ENCODE results near the gene TRIM14.

The TRIM14 gene

GRCh38 chr9:98064623-98065392, 54.2 kb downstream of the TRIM14 start:
- H3K9ac ChIP-seq (ENCODE audit: low read depth, low read length): no peak overlapping the region
- no peaks in the 10 kb centered on the region for H3K4me1 ChIP-seq (ENCODE audit: insufficient read depth, low read length)
- H3K27me3 ChIP-seq (ENCODE audit: insufficient read depth, low read length): no peaks in the 10 kb centered on the region
- peak overlapping the region; percentile 35; the same call in 1 of the 2 replicates for H3K27ac ChIP-seq (ENCODE audit: low read depth, low read length)
- no peaks in the 10 kb centered on the region for H3K9me3 ChIP-seq (ENCODE audit: insufficient read depth, low read depth, low read length)
- peaks cover 42% of the 10 kb centered on the region for H3K36me3 ChIP-seq (ENCODE audit: insufficient read depth, low read length)
- 91% methylated on average over 8 of the region's 8 CpGs for WGBS
- H3K4me3 ChIP-seq (ENCODE audit: low read length): no peak overlapping the region

- H3K4me1 ChIP-seq (ENCODE audit: insufficient read depth, low read length): 0 out of 2 replicates have a peak, but pooled peaks cover 3% of the 10 kb centered on the region
- H3K9me3 ChIP-seq (ENCODE audit: insufficient read depth, low read depth, low read length): no peaks in the 10 kb centered on the region
- H3K9ac ChIP-seq (ENCODE audit: low read depth, low read length): no peak overlapping the region
- WGBS: 96% methylated on average over 3 of the region's 3 CpGs
- H3K4me3 ChIP-seq (ENCODE audit: low read length): no peak overlapping the region
- H3K36me3 ChIP-seq (ENCODE audit: insufficient read depth, low read length): peaks cover 42% of the 10 kb centered on the region
- H3K27ac ChIP-seq (ENCODE audit: low read depth, low read length): no peak overlapping the region
- H3K27me3 ChIP-seq (ENCODE audit: insufficient read depth, low read length): peaks cover 3% of the 10 kb centered on the region; the same call in 1 of the 2 replicates
Measured at GRCh38 chr9:98062161-98062560, 56.9 kb downstream of the TRIM14 start.

GRCh38 chr9:98057138-98057799, 61.8 kb downstream of the TRIM14 start:
- Histone ChIP-seq H3K9me3 (ENCODE audit: insufficient read depth, low read depth, low read length) (no peaks in the 10 kb centered on the region), H3K4me1 (ENCODE audit: insufficient read depth, low read length) (0 out of 2 replicates have a peak, but pooled peaks cover 3% of the 10 kb centered on the region), H3K36me3 (ENCODE audit: insufficient read depth, low read length) (peaks cover 12% of the 10 kb centered on the region), H3K4me3 (ENCODE audit: low read length) (peak overlapping the region; percentile 92), H3K27ac (ENCODE audit: low read depth, low read length) (no peak overlapping the region; the same call in 1 of the 2 replicates), H3K27me3 (ENCODE audit: insufficient read depth, low read length) (peaks cover 6% of the 10 kb centered on the region; the same call in 1 of the 2 replicates), H3K9ac (ENCODE audit: low read depth, low read length) (peak overlapping the region; percentile 87)
- WGBS: 15% methylated on average over 14 of the region's 14 CpGs

GRCh38 chr9:98056269-98057137, 62.5 kb downstream of the TRIM14 start, which contains the start of gene NANS:
Gene NANS, plus strand, starts transcription at chr9:98056732. Its CDS starts 77 bp downstream, at chr9:98056809.
- WGBS: 2% methylated on average over 80 of the region's 80 CpGs

GRCh38 chr9:98054376-98054951, 64.6 kb downstream of the TRIM14 start:
- WGBS: 91% methylated on average over 6 of the region's 7 CpGs
- H3K9ac ChIP-seq (ENCODE audit: low read depth, low read length): no peak overlapping the region
- H3K27me3 ChIP-seq (ENCODE audit: insufficient read depth, low read length): peaks cover 9% of the 10 kb centered on the region; the same call in 1 of the 2 replicates
- no peak overlapping the region for H3K27ac ChIP-seq (ENCODE audit: low read depth, low read length)
- no peaks in the 10 kb centered on the region for H3K9me3 ChIP-seq (ENCODE audit: insufficient read depth, low read depth, low read length)
- H3K36me3 ChIP-seq (ENCODE audit: insufficient read depth, low read length): no peaks in the 10 kb centered on the region
- 0 out of 2 replicates have a peak, but pooled peaks cover 3% of the 10 kb centered on the region for H3K4me1 ChIP-seq (ENCODE audit: insufficient read depth, low read length)
- H3K4me3 ChIP-seq (ENCODE audit: low read length): no peak overlapping the region

More at GRCh38 chr9:98056269-98057137, 62.5 kb downstream of the TRIM14 start, which contains the start of gene NANS:
- no peaks in the 10 kb centered on the region for H3K9me3 ChIP-seq (ENCODE audit: insufficient read depth, low read depth, low read length)
- peaks cover 6% of the 10 kb centered on the region for H3K36me3 ChIP-seq (ENCODE audit: insufficient read depth, low read length)
- H3K9ac ChIP-seq (ENCODE audit: low read depth, low read length): peak within 1 kb of the TSS; percentile 87
- 0 out of 2 replicates have a peak, but pooled peaks cover 3% of the 10 kb centered on the region for H3K4me1 ChIP-seq (ENCODE audit: insufficient read depth, low read length)
- H3K27me3 ChIP-seq (ENCODE audit: insufficient read depth, low read length): peaks cover 9% of the 10 kb centered on the region; the same call in 1 of the 2 replicates
- H3K4me3 ChIP-seq (ENCODE audit: low read length): peak within 1 kb of the TSS; percentile 92
- peak within 1 kb of the TSS; percentile 71; the same call in 1 of the 2 replicates for H3K27ac ChIP-seq (ENCODE audit: low read depth, low read length)

- WGBS: 95% methylated on average over 4 of the region's 4 CpGs
- no peak overlapping the region for H3K9ac ChIP-seq (ENCODE audit: low read depth, low read length)
- 0 out of 2 replicates have a peak, but pooled peaks cover 6% of the 10 kb centered on the region for H3K27me3 ChIP-seq (ENCODE audit: insufficient read depth, low read length)
Measured at GRCh38 chr9:98050351-98050750, 68.7 kb downstream of the TRIM14 start.

GRCh38 chr9:98049288-98050072, 69.5 kb downstream of the TRIM14 start:
- no peak overlapping the region for H3K27ac ChIP-seq (ENCODE audit: low read depth, low read length)
- H3K4me1 ChIP-seq (ENCODE audit: insufficient read depth, low read length): no peaks in the 10 kb centered on the region
- H3K9me3 ChIP-seq (ENCODE audit: insufficient read depth, low read depth, low read length): no peaks in the 10 kb centered on the region
- WGBS: 86% methylated on average over 1 of the region's 1 CpG
- H3K4me3 ChIP-seq (ENCODE audit: low read length): no peak overlapping the region
- no peak overlapping the region for H3K9ac ChIP-seq (ENCODE audit: low read depth, low read length)
- 0 out of 2 replicates have a peak, but pooled peaks cover 3% of the 10 kb centered on the region for H3K27me3 ChIP-seq (ENCODE audit: insufficient read depth, low read length)
- no peaks in the 10 kb centered on the region for H3K36me3 ChIP-seq (ENCODE audit: insufficient read depth, low read length)

More at GRCh38 chr9:98050351-98050750, 68.7 kb downstream of the TRIM14 start:
- no peaks in the 10 kb centered on the region for H3K9me3 ChIP-seq (ENCODE audit: insufficient read depth, low read depth, low read length)
- H3K36me3 ChIP-seq (ENCODE audit: insufficient read depth, low read length): no peaks in the 10 kb centered on the region
- no peak overlapping the region for H3K27ac ChIP-seq (ENCODE audit: low read depth, low read length)
- no peak overlapping the region for H3K4me3 ChIP-seq (ENCODE audit: low read length)
- H3K4me1 ChIP-seq (ENCODE audit: insufficient read depth, low read length): no peaks in the 10 kb centered on the region

GRCh38 chr9:98047002-98047401, 72.0 kb downstream of the TRIM14 start:
- no peaks in the 10 kb centered on the region for H3K36me3 ChIP-seq (ENCODE audit: insufficient read depth, low read length)
- no peaks in the 10 kb centered on the region for H3K9me3 ChIP-seq (ENCODE audit: insufficient read depth, low read depth, low read length)
- no peak overlapping the region for H3K9ac ChIP-seq (ENCODE audit: low read depth, low read length)
- no peak overlapping the region for H3K27ac ChIP-seq (ENCODE audit: low read depth, low read length)
- H3K4me3 ChIP-seq (ENCODE audit: low read length): no peak overlapping the region
- H3K27me3 ChIP-seq (ENCODE audit: insufficient read depth, low read length): 0 out of 2 replicates have a peak, but pooled peaks cover 3% of the 10 kb centered on the region
- H3K4me1 ChIP-seq (ENCODE audit: insufficient read depth, low read length): no peaks in the 10 kb centered on the region
- WGBS: 84% methylated on average over 5 of the region's 5 CpGs

GRCh38 chr9:98046180-98046543, 72.9 kb downstream of the TRIM14 start:
- no peaks in the 10 kb centered on the region for H3K36me3 ChIP-seq (ENCODE audit: insufficient read depth, low read length)
- no peak overlapping the region for H3K9ac ChIP-seq (ENCODE audit: low read depth, low read length)
- no peaks in the 10 kb centered on the region for H3K9me3 ChIP-seq (ENCODE audit: insufficient read depth, low read depth, low read length)
- 95% methylated on average over 9 of the region's 9 CpGs for WGBS
- H3K27ac ChIP-seq (ENCODE audit: low read depth, low read length): no peak overlapping the region
- no peaks in the 10 kb centered on the region for H3K4me1 ChIP-seq (ENCODE audit: insufficient read depth, low read length)
- H3K4me3 ChIP-seq (ENCODE audit: low read length): no peak overlapping the region
- no peaks in the 10 kb centered on the region for H3K27me3 ChIP-seq (ENCODE audit: insufficient read depth, low read length)
